Activated T-helper 2 cell treated with anti-CD3 and anti-CD28 coated beads, Interferon-gamma antibody, Interleukin-2, Interleukin-4, amounts not matched to agents 10 μg/mL and 5 μg/mL and 100 μg/mL, durations not matched to agents 14 hours and 24 hours and 36 hours (primary cell): ENCODE data around the gene ANXA6. TPM values are rescaled to one million over a fixed set of nuclear protein-coding genes. Genes with fewer than 3 reads are reported as not detected.

Experiments
- DNase-seq: peaks from one replicate; pipeline ENCODE4 v3.0.0; 2021; ENCODE audit warnings: low spot score
- H3K27ac Mint-ChIP-seq: one replicate; pipeline ENCODE4 v1.8.0; 2021; ENCODE audit warnings: mixed read lengths
- H3K27me3 Mint-ChIP-seq: one replicate; pipeline ENCODE4 v1.8.0; 2021; ENCODE audit warnings: low read depth, mixed read lengths
- H3K36me3 Mint-ChIP-seq: one replicate; pipeline ENCODE4 v1.8.0; 2021; ENCODE audit warnings: low read depth, mixed read lengths
- H3K4me1 Mint-ChIP-seq: one replicate; pipeline ENCODE4 v1.8.0; 2021; ENCODE audit warnings: low read depth, mixed read lengths
- H3K4me3 Mint-ChIP-seq: one replicate; pipeline ENCODE4 v1.8.0; 2021; ENCODE audit warnings: low read depth, mild to moderate bottlenecking, moderate library complexity, mixed read lengths
- H3K9me3 Mint-ChIP-seq: one replicate; pipeline ENCODE4 v1.8.0; 2021; ENCODE audit warnings: mixed read lengths
- intact Hi-C: fragments of 100-400 bp; cut with micrococcal nuclease; formaldehyde crosslinking; loops from one replicate; pipeline ENCODE4 v1.15.1; 2023
- total RNA-seq: library from RNA; stranded (reverse); gene quantifications from 2 replicates; pipeline ENCODE4 v1.2.3, GENCODE V29; 2022

ANXA6 gene
- total RNA-seq, 1 donor from 2014 or later = 560 TPM

- Mint-ChIP-seq H3K4me3 (peak overlapping the region; percentile 99), H3K9me3 (no peaks in the 10 kb centered on the region), H3K36me3 (peaks cover 44% of the 10 kb centered on the region), H3K4me1 (peaks cover 55% of the 10 kb centered on the region), H3K27me3 (no peaks in the 10 kb centered on the region), H3K27ac (peak overlapping the region; percentile 78)
- intact Hi-C loops = loop anchor here (1.0 to 10.0 kb wide), 3 partner anchors 8 to 688 kb away; partner anchors contain the start of gene G3BP1
- DNase-seq = no peak
Measured at GRCh38 chr5:151086192-151086869, 71.2 kb downstream of the ANXA6 start.

- intact Hi-C loops = loop anchor here (1.0 to 10.0 kb wide), 3 partner anchors 9 to 689 kb away; partner anchors contain the start of gene G3BP1
- Mint-ChIP-seq H3K9me3 (no peaks in the 10 kb centered on the region), H3K4me1 (peaks cover 53% of the 10 kb centered on the region), H3K4me3 (peak overlapping the region; percentile 99), H3K27ac (peak overlapping the region; percentile 78), H3K36me3 (peaks cover 46% of the 10 kb centered on the region), H3K27me3 (no peaks in the 10 kb centered on the region)
- no peak for DNase-seq
Measured at GRCh38 chr5:151085517-151086041, 72.0 kb downstream of the ANXA6 start.

GRCh38 chr5:151084363-151084762 is 73.2 kb downstream of the ANXA6 start:
- Mint-ChIP-seq H3K27ac (peak overlapping the region; percentile 79), H3K27me3 (no peaks in the 10 kb centered on the region), H3K4me3 (peak overlapping the region; percentile 99), H3K36me3 (peaks cover 57% of the 10 kb centered on the region), H3K9me3 (no peaks in the 10 kb centered on the region), H3K4me1 (peaks cover 57% of the 10 kb centered on the region)
- no peak for DNase-seq
- intact Hi-C loops = loop anchor here (5.0 to 10.0 kb wide), 2 partner anchors 128 to 690 kb away; partner anchors contain the start of gene G3BP1

GRCh38 chr5:151083081-151083676 is 74.4 kb downstream of the ANXA6 start:
- intact Hi-C loops = loop anchor here (5.0 to 10.0 kb wide), 2 partner anchors 129 to 692 kb away; partner anchors contain the start of gene G3BP1
- H3K4me1 Mint-ChIP-seq = peaks cover 63% of the 10 kb centered on the region
- no peaks in the 10 kb centered on the region for H3K9me3 Mint-ChIP-seq
- H3K27ac Mint-ChIP-seq = peak overlapping the region; percentile 79
- no peaks in the 10 kb centered on the region for H3K27me3 Mint-ChIP-seq
- DNase-seq = peak; percentile 61
- peak overlapping the region; percentile 99 for H3K4me3 Mint-ChIP-seq
- H3K36me3 Mint-ChIP-seq = peaks cover 69% of the 10 kb centered on the region

- peak overlapping the region; percentile 99 for H3K4me3 Mint-ChIP-seq
- peaks cover 67% of the 10 kb centered on the region for H3K4me1 Mint-ChIP-seq
- intact Hi-C loops = loop anchor here (5.0 to 10.0 kb wide), 2 partner anchors 130 to 692 kb away; partner anchors contain the start of gene G3BP1
- H3K36me3 Mint-ChIP-seq = peaks cover 77% of the 10 kb centered on the region
- H3K9me3 Mint-ChIP-seq = no peaks in the 10 kb centered on the region
- no peaks in the 10 kb centered on the region for H3K27me3 Mint-ChIP-seq
- peak overlapping the region; percentile 79 for H3K27ac Mint-ChIP-seq
- DNase-seq = no peak
Measured at GRCh38 chr5:151082282-151082902, 75.2 kb downstream of the ANXA6 start.

- H3K9me3 Mint-ChIP-seq = no peaks in the 10 kb centered on the region
- H3K36me3 Mint-ChIP-seq = peaks cover 84% of the 10 kb centered on the region
- H3K27me3 Mint-ChIP-seq = no peaks in the 10 kb centered on the region
- DNase-seq = no peak
- peaks cover 74% of the 10 kb centered on the region for H3K4me1 Mint-ChIP-seq
- H3K4me3 Mint-ChIP-seq = peak overlapping the region; percentile 99
- H3K27ac Mint-ChIP-seq = peak overlapping the region; percentile 85
- intact Hi-C loops = loop anchor here (2.0 to 10.0 kb wide), 3 partner anchors 131 to 693 kb away; partner anchors contain the start of genes G3BP1 and GM2A
Measured at GRCh38 chr5:151081431-151082281, 75.9 kb downstream of the ANXA6 start.

- Mint-ChIP-seq H3K4me3 (peak within 1 kb of the TSS; percentile 99), H3K27ac (peak within 1 kb of the TSS; percentile 87), H3K27me3 (no peaks in the 10 kb centered on the region), H3K4me1 (peaks cover 76% of the 10 kb centered on the region), H3K9me3 (no peaks in the 10 kb centered on the region), H3K36me3 (peaks cover 86% of the 10 kb centered on the region)
- intact Hi-C loops = loop anchor here (1.0 to 10.0 kb wide), 4 partner anchors 74 to 694 kb away; partner anchors contain the start of genes G3BP1 and GM2A
- peak; percentile 93 for DNase-seq
Measured at GRCh38 chr5:151080613-151081430, 76.8 kb downstream of the ANXA6 start, which contains the start of gene TNIP1. TSS of gene TNIP1 (minus strand) at chr5:151081034. CDS start at chr5:151065095, 15,939 bp downstream.

GRCh38 chr5:151079838-151080612 is 77.6 kb downstream of the ANXA6 start:
- H3K9me3 Mint-ChIP-seq = no peaks in the 10 kb centered on the region
- no peak for DNase-seq
- peaks cover 78% of the 10 kb centered on the region for H3K4me1 Mint-ChIP-seq
- H3K27me3 Mint-ChIP-seq = no peaks in the 10 kb centered on the region
- H3K27ac Mint-ChIP-seq = peak overlapping the region; percentile 87
- H3K4me3 Mint-ChIP-seq = peak overlapping the region; percentile 98
- H3K36me3 Mint-ChIP-seq = peaks cover 86% of the 10 kb centered on the region
- intact Hi-C loops = loop anchor here (1.0 to 10.0 kb wide), 6 partner anchors 7 to 695 kb away; partner anchors contain the start of genes G3BP1 and GM2A

GRCh38 chr5:151078490-151079262 is 78.9 kb downstream of the ANXA6 start:
- Mint-ChIP-seq H3K27ac (peak overlapping the region; percentile 87), H3K9me3 (no peaks in the 10 kb centered on the region), H3K36me3 (peaks cover 86% of the 10 kb centered on the region), H3K4me3 (peak overlapping the region; percentile 98), H3K4me1 (peaks cover 70% of the 10 kb centered on the region), H3K27me3 (no peaks in the 10 kb centered on the region)
- DNase-seq = peak; percentile 54
- intact Hi-C loops = loop anchor here (1.0 to 5.0 kb wide), 5 partner anchors 9 to 296 kb away; no protein-coding TSS in a partner anchor

- Mint-ChIP-seq H3K4me1 (peaks cover 65% of the 10 kb centered on the region), H3K4me3 (peak overlapping the region; percentile 98), H3K36me3 (peaks cover 86% of the 10 kb centered on the region), H3K9me3 (no peaks in the 10 kb centered on the region), H3K27me3 (no peaks in the 10 kb centered on the region), H3K27ac (peak overlapping the region; percentile 87)
- intact Hi-C loops = loop anchor here (1.0 to 5.0 kb wide), 4 partner anchors 9 to 296 kb away; no protein-coding TSS in a partner anchor
- no peak for DNase-seq
Measured at GRCh38 chr5:151077967-151078366, 79.6 kb downstream of the ANXA6 start.
